ENCODE data around the gene KDM4B. TPM values are rescaled to one million over a fixed set of nuclear protein-coding genes. Genes with fewer than 3 reads are reported as not detected.

Gene KDM4B
- total and polyA plus RNA-seq, 9 of the 15 experiments (the other 6 are each of a cell fraction or from before 2014, with no cell fraction given): 0.21 to 29.9 (median 7.3) TPM

DNA sequence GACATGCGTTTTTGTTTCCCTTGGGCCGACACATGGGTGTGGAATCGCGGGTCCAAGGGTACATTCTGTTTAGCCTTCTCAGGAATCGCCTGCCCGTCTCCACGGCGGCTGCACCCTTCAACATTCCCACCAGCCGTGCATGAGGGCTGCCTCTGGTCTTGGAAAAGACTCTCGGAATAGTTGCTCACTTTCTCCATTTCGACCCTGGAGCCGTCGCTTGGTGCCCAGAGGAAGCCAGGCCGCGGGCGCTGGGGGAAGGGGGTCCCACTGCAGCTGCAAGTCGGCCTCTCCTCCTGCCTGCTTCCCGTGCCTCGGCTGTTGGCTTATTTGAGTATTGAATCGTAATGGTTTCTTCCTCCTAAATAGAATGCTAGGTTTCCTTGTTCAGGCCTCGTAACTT lies 51.5 kb downstream of the KDM4B start:
- H3K9me3 ChIP-seq (replicated peaks; ENCODE audit: control insufficient read depth, insufficient read depth, low read depth, low read length): peaks cover 6% of the 10 kb centered on the region
- no peak overlapping the region for H3K4me3 ChIP-seq
- H3K27me3 ChIP-seq (ENCODE audit: control insufficient read depth in 2 of 2, insufficient read depth in 2 of 2, low read length in 2 of 2): no peaks in the 10 kb centered on the region
- peaks cover 14% of the 10 kb centered on the region for H4K20me1 ChIP-seq (replicated peaks; ENCODE audit: control insufficient read depth, insufficient read depth, low read length)
- ChIA-PET CTCF (ENCODE audit: low intra/inter-chr PET ratio) (no interaction called here), POLR2A (no interaction called here)
- DNase-seq (ENCODE audit: extremely low read depth in 1 of 4, low spot score in 3 of 4) (no peak), FAIRE-seq (no peak), ATAC-seq (no peak)
- TF ChIP-seq RBFOX2 (IDR thresholded peaks at IDR 0.05; ENCODE audit: low read depth, low read length) (no peak), KDM1A (IDR thresholded peaks at IDR 0.05) (no peak), ZKSCAN8 (CRISPR knock-in tag; IDR thresholded peaks at IDR 0.05) (no peak), RCOR1 (IDR thresholded peaks at IDR 0.05; ENCODE audit: borderline replicate concordance in 1 of 2, low read depth in 2 of 2, low read length in 2 of 2) (no peak), JUND (IDR thresholded peaks at IDR 0.05; ENCODE audit: borderline replicate concordance, low read depth, low read length) (no peak), JUND (tag; IDR thresholded peaks at IDR 0.05; ENCODE audit: borderline replicate concordance, low read depth, low read length) (no peak), POLR2AphosphoS5 (IDR thresholded peaks at IDR 0.05; ENCODE audit: control insufficient read depth, insufficient read depth, low read depth, low read length) (no peak), SP1 (CRISPR knock-in tag; IDR thresholded peaks at IDR 0.05) (no peak), PHB (CRISPR knock-in tag; IDR thresholded peaks at IDR 0.05) (no peak), NUFIP1 (IDR thresholded peaks at IDR 0.05; ENCODE audit: partially characterized antibody) (no peak), ZKSCAN1 (IDR thresholded peaks at IDR 0.05; ENCODE audit: low read depth, low read length) (no peak)
- TF ChIP-seq, protein P1, sequence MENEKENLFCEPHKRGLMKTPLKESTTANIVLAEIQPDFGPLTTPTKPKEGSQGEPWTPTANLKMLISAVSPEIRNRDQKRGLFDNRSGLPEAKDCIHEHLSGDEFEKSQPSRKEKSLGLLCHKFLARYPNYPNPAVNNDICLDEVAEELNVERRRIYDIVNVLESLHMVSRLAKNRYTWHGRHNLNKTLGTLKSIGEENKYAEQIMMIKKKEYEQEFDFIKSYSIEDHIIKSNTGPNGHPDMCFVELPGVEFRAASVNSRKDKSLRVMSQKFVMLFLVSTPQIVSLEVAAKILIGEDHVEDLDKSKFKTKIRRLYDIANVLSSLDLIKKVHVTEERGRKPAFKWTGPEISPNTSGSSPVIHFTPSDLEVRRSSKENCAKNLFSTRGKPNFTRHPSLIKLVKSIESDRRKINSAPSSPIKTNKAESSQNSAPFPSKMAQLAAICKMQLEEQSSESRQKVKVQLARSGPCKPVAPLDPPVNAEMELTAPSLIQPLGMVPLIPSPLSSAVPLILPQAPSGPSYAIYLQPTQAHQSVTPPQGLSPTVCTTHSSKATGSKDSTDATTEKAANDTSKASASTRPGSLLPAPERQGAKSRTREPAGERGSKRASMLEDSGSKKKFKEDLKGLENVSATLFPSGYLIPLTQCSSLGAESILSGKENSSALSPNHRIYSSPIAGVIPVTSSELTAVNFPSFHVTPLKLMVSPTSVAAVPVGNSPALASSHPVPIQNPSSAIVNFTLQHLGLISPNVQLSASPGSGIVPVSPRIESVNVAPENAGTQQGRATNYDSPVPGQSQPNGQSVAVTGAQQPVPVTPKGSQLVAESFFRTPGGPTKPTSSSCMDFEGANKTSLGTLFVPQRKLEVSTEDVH (IDR thresholded peaks at IDR 0.05; ENCODE audit: low read depth, partially characterized antibody): no peak
- H3K4me1 ChIP-seq (replicated peaks in 1 of 2; ENCODE audit: control insufficient read depth in 2 of 2, insufficient read depth in 2 of 2, low read length in 2 of 2): peaks cover 0 to 30% of the 10 kb centered on the region in 2 experiments; a peak in 2 of 5 replicates
- WGBS (ENCODE audit: insufficient coverage, low coverage, missing lambda C conversion rate): 93% methylated on average over 21 of the region's 21 CpGs
- H3K9ac ChIP-seq (ENCODE audit: insufficient read depth in 1 of 2, low read depth in 2 of 2, low read length in 2 of 2): no peak overlapping the region
- TSS peak; percentile 33 for BruUV-seq (replicated peaks)
- intact Hi-C loops (cut with micrococcal nuclease): no loop called here
- H2AFZ ChIP-seq (ENCODE audit: low read depth, low read length): no peak overlapping the region
- H3K4me2 ChIP-seq (ENCODE audit: insufficient read depth, low read length): no peak overlapping the region
- peaks cover 4% of the 10 kb centered on the region for H3K9me1 ChIP-seq (ENCODE audit: control insufficient read depth, insufficient read depth, low read length)
- in situ Hi-C loops (cut with MboI): no loop called here
- no peak overlapping the region for H3K27ac ChIP-seq (ENCODE audit: extremely low read depth, low read depth, low read length)
- peaks cover 47% of the 10 kb centered on the region for H3K79me2 ChIP-seq (ENCODE audit: control insufficient read depth, insufficient read depth, low read length)
- H3K36me3 ChIP-seq (ENCODE audit: control insufficient read depth, insufficient read depth, low read length): peaks cover 25% of the 10 kb centered on the region; the same call in 2 of the 3 replicates
